ENCODE measurements around the gene MACO1. TPM values are rescaled to one million over a fixed set of nuclear protein-coding genes. Genes with fewer than 3 reads are reported as not detected.

The MACO1 gene, protein sequence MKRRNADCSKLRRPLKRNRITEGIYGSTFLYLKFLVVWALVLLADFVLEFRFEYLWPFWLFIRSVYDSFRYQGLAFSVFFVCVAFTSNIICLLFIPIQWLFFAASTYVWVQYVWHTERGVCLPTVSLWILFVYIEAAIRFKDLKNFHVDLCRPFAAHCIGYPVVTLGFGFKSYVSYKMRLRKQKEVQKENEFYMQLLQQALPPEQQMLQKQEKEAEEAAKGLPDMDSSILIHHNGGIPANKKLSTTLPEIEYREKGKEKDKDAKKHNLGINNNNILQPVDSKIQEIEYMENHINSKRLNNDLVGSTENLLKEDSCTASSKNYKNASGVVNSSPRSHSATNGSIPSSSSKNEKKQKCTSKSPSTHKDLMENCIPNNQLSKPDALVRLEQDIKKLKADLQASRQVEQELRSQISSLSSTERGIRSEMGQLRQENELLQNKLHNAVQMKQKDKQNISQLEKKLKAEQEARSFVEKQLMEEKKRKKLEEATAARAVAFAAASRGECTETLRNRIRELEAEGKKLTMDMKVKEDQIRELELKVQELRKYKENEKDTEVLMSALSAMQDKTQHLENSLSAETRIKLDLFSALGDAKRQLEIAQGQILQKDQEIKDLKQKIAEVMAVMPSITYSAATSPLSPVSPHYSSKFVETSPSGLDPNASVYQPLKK
- 13.5 and 18.5 TPM in 2 replicates for total RNA-seq

DNA sequence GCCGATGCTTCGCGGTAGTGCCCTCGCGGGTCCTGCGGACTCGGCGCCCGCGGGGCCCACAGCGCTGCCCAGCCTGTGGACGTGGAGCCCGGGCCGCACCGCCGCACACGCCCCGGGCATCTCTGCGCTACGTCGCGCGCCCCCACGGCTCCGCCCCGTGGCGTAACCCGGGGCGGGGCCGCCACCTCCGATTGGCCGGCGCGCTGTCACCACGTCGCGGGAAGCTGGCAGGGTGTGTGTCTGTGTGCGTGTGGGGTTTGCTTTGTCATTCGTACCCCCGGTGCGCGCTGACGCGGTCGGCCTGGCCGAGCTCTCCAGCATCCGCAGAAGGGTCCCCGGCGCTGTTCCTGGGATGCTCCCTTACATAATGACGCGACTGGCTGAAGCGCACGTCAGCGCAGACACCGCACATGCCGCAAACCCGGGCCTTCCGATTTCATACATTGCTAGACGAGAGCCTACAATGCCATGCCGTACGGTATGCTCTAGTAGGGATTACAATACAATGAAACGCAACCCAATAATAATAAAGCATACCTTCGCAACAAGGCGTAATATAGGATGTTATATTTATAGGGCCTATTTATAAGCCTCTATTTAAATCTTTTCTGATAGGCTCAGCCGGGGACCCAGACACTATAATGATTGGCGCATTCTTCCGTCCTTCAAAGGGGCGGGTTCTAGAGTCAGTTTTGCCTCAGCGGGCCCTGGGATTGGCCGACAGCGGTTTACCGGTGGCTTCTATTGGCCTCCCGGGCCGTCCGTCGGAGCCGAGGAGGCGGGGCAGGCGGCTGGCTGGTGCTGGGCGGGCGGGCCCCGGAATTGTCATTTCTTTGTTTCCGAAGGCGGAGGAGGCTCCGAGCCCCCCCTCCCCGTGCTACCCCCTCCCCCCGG lies at the start of gene MACO1:
Gene MACO1, plus strand, starts transcription at position 825 of the 894 bp plus-strand sequence. CDS start 202 bp downstream, outside the sequence.

DNA sequence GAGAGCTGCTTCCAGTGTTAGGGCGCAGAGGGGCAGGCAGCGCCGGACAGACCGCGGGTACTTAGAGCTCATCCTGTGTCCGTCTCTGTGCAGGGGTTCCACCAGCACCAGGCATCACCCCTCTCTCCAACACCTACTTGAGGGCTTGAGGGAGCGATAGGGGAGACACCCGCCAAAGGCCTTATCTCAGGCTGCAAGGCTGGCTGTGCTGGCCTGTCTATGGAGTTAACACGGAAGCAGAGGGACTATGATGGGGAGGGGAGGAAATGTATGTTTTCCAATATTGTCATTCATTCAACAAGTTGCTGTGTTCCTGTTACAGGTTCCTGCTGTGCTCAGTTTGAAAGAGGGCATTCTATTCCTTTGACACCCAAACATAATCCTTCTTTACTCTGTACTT lies 10.0 kb upstream of the MACO1 start, which contains the start of gene RHCE:
Gene RHCE, minus strand, starts transcription at position 111 of the 400 bp plus-strand sequence. Its CDS starts 39 bp downstream, at position 72.

DNA sequence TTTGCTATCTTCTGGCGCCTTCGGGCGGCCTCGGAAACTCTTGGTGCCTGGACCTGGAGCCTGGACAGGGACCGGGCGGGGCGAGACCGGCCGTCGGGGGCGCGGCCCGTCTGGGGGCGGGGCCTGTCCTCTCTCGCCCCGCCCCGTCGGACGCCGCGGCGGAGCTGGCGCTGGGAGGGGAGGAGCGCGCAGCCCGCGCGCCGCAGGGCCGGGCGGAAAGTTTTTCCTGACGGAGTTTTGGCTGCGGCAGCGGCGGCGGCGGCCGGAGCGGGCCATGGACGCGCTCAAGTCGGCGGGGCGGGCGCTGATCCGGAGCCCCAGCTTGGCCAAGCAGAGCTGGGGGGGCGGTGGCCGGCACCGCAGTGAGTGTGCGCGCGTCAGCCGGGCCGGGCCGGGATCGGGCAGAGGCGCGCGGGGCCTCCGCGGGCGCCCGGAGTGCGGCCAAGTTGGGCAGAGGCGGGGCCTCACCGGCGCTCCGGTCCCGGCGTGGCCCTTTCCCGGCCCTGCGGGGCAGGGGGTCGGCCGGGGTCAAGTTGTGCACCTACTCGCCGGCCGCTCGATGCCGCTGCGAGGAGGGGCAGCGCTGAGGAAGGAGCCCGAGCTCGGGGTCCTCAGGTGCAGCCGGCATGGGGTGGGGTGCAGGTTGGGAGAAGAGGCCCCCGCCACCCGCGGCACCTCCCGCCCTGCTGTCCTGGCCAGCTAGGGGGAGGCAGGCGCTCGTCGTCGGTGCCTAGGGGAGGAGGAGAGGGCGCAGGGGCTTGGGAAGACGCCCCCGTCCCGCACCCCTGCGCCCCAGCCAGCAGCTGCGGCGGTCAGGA lies 112.9 kb downstream of the MACO1 start, which contains the start of gene LDLRAP1:
Gene LDLRAP1, plus strand, starts transcription at position 182 of the 818 bp plus-strand sequence. Its CDS starts 93 bp downstream, at position 275.

Other genes starting within 250 kb of the MACO1 start
- 47.3 and 50.9 TPM in 2 replicates for gene SYF2, start 198.4 kb upstream of the MACO1 start, total RNA-seq
- gene RSRP1, start 183.4 kb upstream of the MACO1 start, total RNA-seq = 23.9 and 31.6 TPM in 2 replicates
- gene RHD, start 158.4 kb upstream of the MACO1 start, total RNA-seq = not detected in 2 replicates
- gene TMEM50A, start 92.6 kb upstream of the MACO1 start, total RNA-seq = 125 and 137 TPM in 2 replicates
- not detected in 2 replicates for gene RHCE, start 10.1 kb upstream of the MACO1 start, total RNA-seq
- 22.7 and 23.4 TPM in 2 replicates for gene LDLRAP1, start 112.7 kb downstream of the MACO1 start, total RNA-seq
- 0.30 and 0.67 TPM in 2 replicates for gene MAN1C1, start 185.9 kb downstream of the MACO1 start, total RNA-seq